Natural killer cell treated with Interleukin-12 subunit alpha and Interleukin-12 subunit beta and Interleukin-15 and Interleukin-18, amount 100 ng/mL, for 72 hours (primary cell): ENCODE results near the gene MS4A14. TPM values are rescaled to one million over a fixed set of nuclear protein-coding genes. Genes with fewer than 3 reads are reported as not detected.
"Not testable (repeated sequence)": the region's sequence is repeated elsewhere in the genome, so short reads cannot be mapped to it uniquely, and the experiment has no call there.

Experiments used
- ATAC-seq, 2 donors: fragments of 150-1000 bp; cut with Tn5 transposase in 1 of 2; sonication (Bioruptor Pico), chemical (Tn5 transposase) in 1 of 2; 2 replicates each; pipeline ENCODE4 v1.10.0; 2021
- DNase-seq: peaks from one replicate; pipeline ENCODE4 v3.0.0; 2022; ENCODE audit warnings: low spot score
- H3K27ac Mint-ChIP-seq, 2 donors: 1 replicate in 1 of 2; 2 replicates in 1 of 2; pipeline ENCODE4 v1.8.0; 2022; ENCODE audit warnings: mixed read lengths in 2 of 2, mild to moderate bottlenecking in 1 of 2, moderate library complexity in 1 of 2
- H3K27me3 Mint-ChIP-seq, 2 donors: 1 replicate in 1 of 2; 2 replicates in 1 of 2; pipeline ENCODE4 v1.8.0; 2022; ENCODE audit warnings: mixed read lengths in 2 of 2
- H3K36me3 Mint-ChIP-seq: one replicate; pipeline ENCODE4 v1.8.0; 2022; ENCODE audit warnings: mixed read lengths
- H3K4me1 Mint-ChIP-seq, 2 donors: 1 replicate in 1 of 2; 2 replicates in 1 of 2; pipeline ENCODE4 v1.8.0; 2022; ENCODE audit warnings: low read depth in 2 of 2, mixed read lengths in 2 of 2, mild to moderate bottlenecking in 1 of 2
- H3K4me3 Mint-ChIP-seq: one replicate; pipeline ENCODE4 v1.8.0; 2022; ENCODE audit warnings: mixed read lengths
- H3K9me3 Mint-ChIP-seq: 2 replicates; pipeline ENCODE4 v1.8.0; 2022; ENCODE audit warnings: mixed read lengths
- total RNA-seq, 2 donors: library from RNA; stranded (reverse); gene quantifications; one replicate each; pipeline ENCODE4 v1.2.3, GENCODE V29; 2022

Gene MS4A14
- total RNA-seq, 2 donors from 2014 or later: 0.11 to 0.14 TPM

- Mint-ChIP-seq H3K27ac (no peak overlapping the region), H3K4me1 (no peaks in the 10 kb centered on the region), H3K9me3 (peaks cover 3% of the 10 kb centered on the region), H3K36me3 (peaks cover 4% of the 10 kb centered on the region), H3K27me3 (peaks cover 10 to 31% of the 10 kb centered on the region in 2 donors), H3K4me3 (no peak overlapping the region)
- DNase-seq (no peak), ATAC-seq (no peak)
These were observed 23.8 kb downstream of the MS4A14 start for GRCh38 chr11:60420015-60420414.

DNA sequence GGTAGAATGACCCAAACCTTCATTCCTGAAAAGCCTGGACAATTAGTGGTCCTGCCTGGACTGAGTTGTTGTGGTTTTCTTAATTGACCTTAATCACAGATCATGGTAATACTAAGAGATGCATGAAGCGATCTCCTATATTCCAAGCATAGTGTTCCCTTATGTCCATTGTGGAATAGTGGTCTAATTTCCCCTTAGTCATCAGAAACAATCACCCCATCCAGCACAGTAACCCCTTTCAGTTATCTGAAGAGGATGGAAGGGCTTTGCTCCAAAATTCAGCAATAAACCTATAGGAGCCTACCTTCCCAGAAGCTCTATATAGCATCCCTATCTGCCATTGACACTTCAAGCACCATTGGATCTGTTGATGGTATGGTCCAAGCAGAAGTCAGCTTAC is 26.4 kb downstream of the MS4A14 start:
- H3K9me3 Mint-ChIP-seq: peaks cover 3% of the 10 kb centered on the region
- H3K27me3 Mint-ChIP-seq: peaks cover 4 to 37% of the 10 kb centered on the region in 2 donors
- H3K4me1 Mint-ChIP-seq: no peaks in the 10 kb centered on the region
- H3K27ac Mint-ChIP-seq: no peak overlapping the region
- DNase-seq (no peak), ATAC-seq (no peak)
- H3K4me3 Mint-ChIP-seq: no peak overlapping the region
- H3K36me3 Mint-ChIP-seq: peaks cover 4% of the 10 kb centered on the region

DNA sequence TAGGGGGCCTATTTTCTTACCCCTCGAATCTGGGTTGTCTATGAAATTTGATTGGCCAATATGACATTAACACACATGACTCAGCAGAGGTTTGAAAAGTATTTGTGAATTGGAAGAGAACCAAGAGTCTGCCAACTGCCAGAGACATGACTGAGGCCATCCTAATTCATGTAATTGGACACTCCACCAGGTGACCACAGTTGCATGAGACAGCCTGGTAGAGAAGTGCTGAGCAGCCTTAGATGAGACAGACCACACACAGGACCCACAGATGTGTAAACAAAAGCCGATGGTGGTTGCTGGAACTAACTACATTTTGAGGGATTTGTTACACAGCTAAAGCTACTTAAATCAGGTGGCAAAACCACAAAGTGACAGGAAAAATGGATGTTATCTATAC is 32.3 kb downstream of the MS4A14 start:
- no peak for ATAC-seq

GRCh38 chr11:60429272-60429671 is 33.0 kb downstream of the MS4A14 start, which contains the start of gene MS4A5:
Gene MS4A5 (plus strand): TSS chr11:60429572. CDS start chr11:60429675, 103 bp downstream.
- DNase-seq: no peak
- Mint-ChIP-seq H3K27me3 (peaks cover 16 to 55% of the 10 kb centered on the region in 2 donors), H3K27ac (no peak within 1 kb of the TSS), H3K9me3 (no peaks in the 10 kb centered on the region), H3K36me3 (no peaks in the 10 kb centered on the region), H3K4me3 (no peak within 1 kb of the TSS), H3K4me1 (no peaks in the 10 kb centered on the region)
- no peak for ATAC-seq

More for the DNA sequence above, 32.3 kb downstream of the MS4A14 start:
- Mint-ChIP-seq H3K27ac (no peak overlapping the region), H3K36me3 (no peaks in the 10 kb centered on the region), H3K9me3 (no peaks in the 10 kb centered on the region), H3K4me1 (no peaks in the 10 kb centered on the region), H3K27me3 (peaks cover 16 to 49% of the 10 kb centered on the region in 2 donors), H3K4me3 (no peak overlapping the region)
- DNase-seq: no peak

GRCh38 chr11:60431251-60431650 is 35.0 kb downstream of the MS4A14 start:
- ATAC-seq: no peak
- H3K27me3 Mint-ChIP-seq: peaks cover 16 to 38% of the 10 kb centered on the region in 2 donors

DNA sequence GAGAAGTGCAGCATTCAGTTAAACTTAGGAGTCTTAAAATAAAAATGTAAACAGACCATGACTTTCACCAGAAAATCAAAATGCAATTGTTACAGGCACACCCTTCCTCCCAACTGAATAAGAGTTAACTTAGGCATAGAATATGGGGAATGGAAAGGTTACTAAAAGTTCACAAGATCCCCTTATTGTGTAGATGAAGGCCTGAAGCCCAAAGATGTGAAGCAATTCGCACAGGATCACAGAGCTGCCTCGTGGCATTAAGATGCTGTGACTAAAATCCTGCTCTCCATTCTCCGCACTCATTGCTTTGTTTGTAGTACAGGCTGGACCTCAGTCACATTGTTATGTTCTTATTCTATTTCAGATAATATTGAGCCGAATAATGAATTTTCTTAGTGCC is 37.1 kb downstream of the MS4A14 start:
- no peak overlapping the region for H3K27ac Mint-ChIP-seq
- DNase-seq (no peak), ATAC-seq (no peak)
- no peaks in the 10 kb centered on the region for H3K9me3 Mint-ChIP-seq
- no peaks in the 10 kb centered on the region for H3K4me1 Mint-ChIP-seq
- no peaks in the 10 kb centered on the region for H3K36me3 Mint-ChIP-seq
- peaks cover 10 to 25% of the 10 kb centered on the region in 2 donors for H3K27me3 Mint-ChIP-seq
- no peak overlapping the region for H3K4me3 Mint-ChIP-seq

More at GRCh38 chr11:60431251-60431650, 35.0 kb downstream of the MS4A14 start:
- Mint-ChIP-seq H3K9me3 (no peaks in the 10 kb centered on the region), H3K36me3 (no peaks in the 10 kb centered on the region), H3K4me1 (no peaks in the 10 kb centered on the region), H3K4me3 (no peak overlapping the region), H3K27ac (no peak overlapping the region)
- no peak for DNase-seq

GRCh38 chr11:60447070-60447469 is 50.8 kb downstream of the MS4A14 start:
- Mint-ChIP-seq H3K4me1 (peaks cover 15 to 22% of the 10 kb centered on the region in 2 donors), H3K27me3 (no peaks in the 10 kb centered on the region), H3K9me3 (no peaks in the 10 kb centered on the region), H3K27ac (peak overlapping the region; percentile 66 to 77), H3K4me3 (peak overlapping the region; percentile 75), H3K36me3 (no peaks in the 10 kb centered on the region)
- no peak for DNase-seq
- ATAC-seq: no peak

DNA sequence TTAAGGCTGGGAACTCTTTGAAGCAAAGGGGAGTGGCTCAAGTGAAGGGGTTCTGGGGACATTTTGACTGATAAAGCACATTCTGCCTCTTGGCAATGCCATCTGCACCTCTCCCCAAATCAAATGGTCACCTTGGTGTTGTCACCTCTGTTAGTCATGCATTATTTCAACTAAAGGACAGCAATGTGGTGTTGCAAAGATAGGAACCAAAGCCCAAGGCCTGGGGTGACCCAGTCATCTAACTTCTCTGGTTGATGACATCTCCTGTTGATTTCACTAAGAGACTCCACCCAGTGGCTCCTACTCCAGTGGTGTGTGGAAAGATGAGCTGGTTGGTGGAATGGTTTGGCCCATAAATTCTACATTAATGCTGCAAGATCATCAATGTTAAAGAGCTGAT is 51.6 kb downstream of the MS4A14 start:
- H3K36me3 Mint-ChIP-seq: no peaks in the 10 kb centered on the region
- no peaks in the 10 kb centered on the region for H3K9me3 Mint-ChIP-seq
- H3K4me1 Mint-ChIP-seq: peaks cover 15 to 22% of the 10 kb centered on the region in 2 donors
- ATAC-seq: no peak
- peak overlapping the region in 1 of 2 donors; percentile 77 for H3K27ac Mint-ChIP-seq
- no peak overlapping the region for H3K4me3 Mint-ChIP-seq
- H3K27me3 Mint-ChIP-seq: no peaks in the 10 kb centered on the region
- DNase-seq: no peak

DNA sequence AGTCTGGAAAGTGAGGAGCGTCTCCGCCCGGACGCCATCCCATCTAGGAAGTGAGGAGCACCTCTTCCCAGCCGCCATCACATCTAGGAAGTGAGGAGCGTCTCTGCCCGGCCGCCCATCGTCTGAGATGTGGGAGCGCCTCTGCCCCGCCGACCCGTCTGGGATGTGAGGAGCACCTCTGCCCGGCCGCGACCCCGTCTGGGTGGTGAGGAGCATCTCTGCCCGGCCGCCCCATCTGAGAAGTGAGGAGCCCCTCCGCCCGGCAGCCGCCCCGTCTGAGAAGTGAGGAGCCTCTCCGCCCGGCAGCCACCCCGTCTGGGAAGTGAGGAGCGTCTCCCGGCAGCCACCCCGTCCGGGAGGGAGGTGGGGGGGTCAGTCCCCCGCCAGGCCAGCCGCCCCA is 54.9 kb downstream of the MS4A14 start:
- not testable (repeated sequence) for H3K9me3 Mint-ChIP-seq, H3K4me3 Mint-ChIP-seq, ATAC-seq, H3K27ac Mint-ChIP-seq, H3K27me3 Mint-ChIP-seq, H3K36me3 Mint-ChIP-seq, DNase-seq
- peaks cover 17 to 25% of the 10 kb centered on the region in 2 donors for H3K4me1 Mint-ChIP-seq

DNA sequence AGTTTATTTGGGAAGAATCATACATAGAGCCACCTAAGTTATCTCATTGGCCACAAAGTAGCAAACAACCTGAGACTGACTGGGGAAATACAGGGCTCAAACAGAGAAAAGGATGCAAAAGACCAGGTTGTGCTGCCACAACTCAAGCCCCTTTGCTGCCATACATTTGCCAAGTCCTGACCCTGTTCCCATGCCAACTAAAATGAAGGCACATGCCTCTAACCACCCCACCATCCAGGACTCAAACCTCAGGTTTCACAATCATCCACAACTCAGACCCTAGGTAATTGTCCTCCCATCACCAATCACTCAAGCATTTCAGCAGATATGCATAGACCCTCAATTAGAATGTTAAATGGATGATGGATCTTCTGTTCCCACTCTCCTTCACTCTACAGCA is 58.0 kb downstream of the MS4A14 start:
- Mint-ChIP-seq H3K9me3 (no peaks in the 10 kb centered on the region), H3K4me1 (peaks cover 5 to 9% of the 10 kb centered on the region in 2 donors), H3K36me3 (no peaks in the 10 kb centered on the region), H3K27ac (no peak overlapping the region), H3K27me3 (peaks cover 10 to 16% of the 10 kb centered on the region in 2 donors), H3K4me3 (no peak overlapping the region)
- ATAC-seq (no peak), DNase-seq (no peak)

DNA sequence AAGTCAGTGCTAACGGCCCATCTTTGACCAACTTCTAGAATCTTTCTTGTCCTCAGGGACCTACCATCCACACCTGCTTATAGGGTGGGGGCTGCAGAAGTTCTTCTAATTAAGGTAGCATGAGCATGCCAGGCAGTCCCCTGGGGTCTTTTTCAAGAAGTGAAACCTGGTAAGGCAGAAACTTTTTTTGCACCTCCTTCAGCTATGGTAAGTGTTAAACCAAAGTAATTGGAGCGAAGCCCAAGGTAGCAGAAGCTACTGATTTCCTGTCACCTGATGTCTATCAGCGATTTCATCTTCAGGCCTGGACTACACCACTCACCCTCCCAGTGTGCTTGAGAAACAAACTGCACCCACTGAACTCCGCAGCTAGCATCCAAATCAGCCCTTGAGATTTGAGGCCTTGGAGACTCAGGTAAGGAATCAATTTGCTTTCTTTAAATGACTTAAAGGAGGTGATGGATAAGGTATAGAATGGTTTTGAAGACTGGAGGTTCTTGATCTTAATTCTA is 59.3 kb downstream of the MS4A14 start, which contains the start of gene MS4A1:
Gene MS4A1, plus strand, starts transcription at position 317 of the 512 bp plus-strand sequence. CDS start 6,528 bp downstream, outside the sequence.
- H3K27me3 Mint-ChIP-seq: peaks cover 10 to 16% of the 10 kb centered on the region in 2 donors
- ATAC-seq: peak in 1 of 2 donors; percentile 57
- no peaks in the 10 kb centered on the region for H3K36me3 Mint-ChIP-seq
- DNase-seq: no peak
- no peak within 1 kb of the TSS for H3K27ac Mint-ChIP-seq
- peaks cover 5 to 9% of the 10 kb centered on the region in 2 donors for H3K4me1 Mint-ChIP-seq
- H3K9me3 Mint-ChIP-seq: no peaks in the 10 kb centered on the region
- no peak within 1 kb of the TSS for H3K4me3 Mint-ChIP-seq

DNA sequence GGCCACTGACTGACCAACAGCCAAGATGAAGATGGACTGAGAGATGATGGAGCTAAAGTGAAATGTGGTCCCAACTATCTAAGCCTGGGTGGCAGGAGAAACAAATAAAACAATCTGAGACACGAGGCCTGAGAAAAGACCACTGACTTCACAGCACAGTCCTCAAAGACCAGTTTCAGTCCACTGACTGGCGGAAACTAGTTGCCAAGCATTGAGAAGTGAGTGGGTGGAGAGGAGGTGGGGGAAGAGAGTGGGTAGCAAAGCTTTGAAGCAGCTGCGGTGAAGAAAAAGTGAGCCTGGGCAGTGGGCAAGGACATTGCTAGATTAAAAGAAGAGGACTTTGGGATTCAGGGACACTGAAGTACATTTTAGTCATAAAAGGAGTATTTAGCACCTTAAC is 61.3 kb downstream of the MS4A14 start:
- Mint-ChIP-seq H3K36me3 (no peaks in the 10 kb centered on the region), H3K27me3 (peaks cover 10 to 16% of the 10 kb centered on the region in 2 donors), H3K4me1 (peaks cover 5 to 9% of the 10 kb centered on the region in 2 donors), H3K4me3 (no peak overlapping the region), H3K9me3 (no peaks in the 10 kb centered on the region), H3K27ac (no peak overlapping the region)
- ATAC-seq (no peak), DNase-seq (no peak)

DNA sequence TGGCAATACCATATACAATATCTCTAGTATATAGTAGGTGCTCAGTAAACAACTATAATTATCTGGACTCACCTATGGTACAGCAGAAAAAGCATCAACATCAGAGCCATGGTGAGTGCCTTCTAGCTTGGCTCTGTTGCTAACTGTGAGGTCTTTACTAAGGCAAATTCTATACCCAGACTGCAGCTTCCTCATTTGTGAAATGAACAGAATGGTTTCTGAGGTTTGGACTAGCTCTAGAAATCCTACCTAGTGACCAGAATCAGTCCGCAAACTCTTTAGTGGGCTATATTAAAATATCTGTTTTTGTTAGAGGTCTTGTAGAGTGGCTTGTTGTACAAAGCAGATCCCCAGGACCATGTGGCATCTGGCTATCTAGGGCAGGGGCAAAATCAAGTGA is 63.1 kb downstream of the MS4A14 start:
- H3K4me3 Mint-ChIP-seq: no peak overlapping the region
- H3K4me1 Mint-ChIP-seq: peaks cover 5 to 12% of the 10 kb centered on the region in 2 donors
- H3K27me3 Mint-ChIP-seq: peaks cover 12 to 16% of the 10 kb centered on the region in 2 donors
- ATAC-seq: no peak
- no peaks in the 10 kb centered on the region for H3K36me3 Mint-ChIP-seq
- H3K27ac Mint-ChIP-seq: no peak overlapping the region
- no peak for DNase-seq
- H3K9me3 Mint-ChIP-seq: no peaks in the 10 kb centered on the region
